Measurements from ENCODE around the gene IDH3G. TPM values are rescaled to one million over a fixed set of nuclear protein-coding genes. Genes with fewer than 3 reads are reported as not detected.
A peak's percentile ranks its signal among the peaks of the same experiment; 100 is the strongest.

IDH3G gene
- total RNA-seq, 1 donor from 2014 or later = 70.2 TPM

DNA sequence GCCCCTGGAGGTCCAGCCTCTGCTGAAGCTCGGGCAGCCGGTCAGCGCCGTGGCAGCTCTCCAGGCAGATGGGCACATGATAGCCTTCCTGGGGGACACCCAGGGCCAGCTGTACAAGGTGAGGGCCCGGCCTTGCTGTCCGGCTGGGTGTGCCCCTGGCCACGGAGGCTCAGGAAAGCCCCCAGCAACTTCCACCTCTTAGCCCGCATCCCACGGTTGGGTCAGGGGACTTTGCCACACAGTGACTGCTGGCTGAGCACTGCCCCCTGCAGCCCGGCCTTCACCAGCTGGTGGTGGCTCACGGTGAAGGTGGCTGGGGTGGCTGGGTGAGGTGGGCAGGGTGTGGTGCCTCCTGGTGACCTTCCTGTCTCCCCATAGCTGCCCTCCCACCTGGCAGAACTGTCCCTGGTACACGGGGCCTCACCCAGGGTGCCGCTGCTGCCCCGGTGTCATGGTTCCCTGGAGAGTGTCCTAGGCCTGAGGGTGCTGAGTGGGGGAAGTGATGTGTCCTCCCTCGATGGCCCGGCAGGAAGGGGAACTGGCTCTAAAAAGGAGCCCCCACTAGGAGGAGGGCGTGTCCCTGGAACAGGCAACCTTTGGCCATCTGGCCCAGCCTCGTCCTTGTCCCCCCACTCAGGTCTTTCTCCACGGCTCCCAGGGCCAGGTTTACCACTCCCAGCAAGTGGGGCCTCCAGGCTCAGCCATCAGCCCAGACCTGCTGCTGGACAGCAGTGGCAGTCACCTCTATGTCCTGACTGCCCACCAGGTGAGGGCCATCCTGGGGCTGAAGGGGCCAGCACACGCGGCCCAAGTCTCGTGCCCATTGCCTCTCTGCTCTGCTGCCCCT is 25.6 kb downstream of the IDH3G start:
- Mint-ChIP-seq H3K4me3 (no peak overlapping the region), H3K9me3 (no peaks in the 10 kb centered on the region), H3K36me3 (ENCODE audit: low read depth) (no peaks in the 10 kb centered on the region), H3K4me1 (peaks cover 6% of the 10 kb centered on the region), H3K27ac (no peak overlapping the region), H3K27me3 (no peaks in the 10 kb centered on the region)
- DNase-seq = no peak
- intact Hi-C loops (cut with micrococcal nuclease) = no loop called here

DNA sequence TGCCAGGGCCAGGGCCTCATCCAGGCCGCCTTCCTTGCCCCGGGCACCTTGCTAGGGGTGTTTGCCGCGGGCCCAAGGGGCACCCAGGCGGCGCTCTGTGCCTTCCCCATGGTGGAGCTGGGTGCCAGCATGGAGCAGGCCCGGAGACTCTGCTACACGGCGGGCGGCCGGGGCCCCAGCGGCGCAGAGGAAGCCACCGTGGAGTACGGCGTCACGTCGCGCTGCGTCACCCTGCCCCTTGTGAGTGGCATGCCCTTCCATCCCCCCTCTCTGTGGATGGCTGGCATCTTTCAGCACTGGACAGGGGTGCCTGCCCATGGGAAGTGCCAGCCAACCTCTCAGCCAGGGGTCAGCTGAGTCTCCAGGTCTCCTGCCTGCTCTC is 26.5 kb downstream of the IDH3G start:
- H3K27ac Mint-ChIP-seq = no peak overlapping the region
- no peak overlapping the region for H3K4me3 Mint-ChIP-seq

GRCh38 chrX:153766871-153767673 is 27.1 kb downstream of the IDH3G start:
- Mint-ChIP-seq H3K4me1 (peaks cover 6% of the 10 kb centered on the region), H3K27ac (peak overlapping the region; percentile 24), H3K4me3 (no peak overlapping the region), H3K36me3 (ENCODE audit: low read depth) (no peaks in the 10 kb centered on the region), H3K9me3 (no peaks in the 10 kb centered on the region), H3K27me3 (no peaks in the 10 kb centered on the region)
- intact Hi-C loops (cut with micrococcal nuclease) = no loop called here
- no peak for DNase-seq

More for the DNA sequence above, 26.5 kb downstream of the IDH3G start:
- intact Hi-C loops (cut with micrococcal nuclease) = no loop called here
- Mint-ChIP-seq H3K27me3 (no peaks in the 10 kb centered on the region), H3K9me3 (no peaks in the 10 kb centered on the region), H3K4me1 (peaks cover 6% of the 10 kb centered on the region), H3K36me3 (ENCODE audit: low read depth) (no peaks in the 10 kb centered on the region)
- DNase-seq = no peak

- no peak overlapping the region for H3K4me3 Mint-ChIP-seq
- H3K27me3 Mint-ChIP-seq = no peaks in the 10 kb centered on the region
- no peak for DNase-seq
- H3K9me3 Mint-ChIP-seq = no peaks in the 10 kb centered on the region
- intact Hi-C loops (cut with micrococcal nuclease) = no loop called here
- peaks cover 6% of the 10 kb centered on the region for H3K4me1 Mint-ChIP-seq
- no peaks in the 10 kb centered on the region for H3K36me3 Mint-ChIP-seq (ENCODE audit: low read depth)
- peak overlapping the region; percentile 22 for H3K27ac Mint-ChIP-seq
These were observed 27.9 kb downstream of the IDH3G start for GRCh38 chrX:153766098-153766817.

DNA sequence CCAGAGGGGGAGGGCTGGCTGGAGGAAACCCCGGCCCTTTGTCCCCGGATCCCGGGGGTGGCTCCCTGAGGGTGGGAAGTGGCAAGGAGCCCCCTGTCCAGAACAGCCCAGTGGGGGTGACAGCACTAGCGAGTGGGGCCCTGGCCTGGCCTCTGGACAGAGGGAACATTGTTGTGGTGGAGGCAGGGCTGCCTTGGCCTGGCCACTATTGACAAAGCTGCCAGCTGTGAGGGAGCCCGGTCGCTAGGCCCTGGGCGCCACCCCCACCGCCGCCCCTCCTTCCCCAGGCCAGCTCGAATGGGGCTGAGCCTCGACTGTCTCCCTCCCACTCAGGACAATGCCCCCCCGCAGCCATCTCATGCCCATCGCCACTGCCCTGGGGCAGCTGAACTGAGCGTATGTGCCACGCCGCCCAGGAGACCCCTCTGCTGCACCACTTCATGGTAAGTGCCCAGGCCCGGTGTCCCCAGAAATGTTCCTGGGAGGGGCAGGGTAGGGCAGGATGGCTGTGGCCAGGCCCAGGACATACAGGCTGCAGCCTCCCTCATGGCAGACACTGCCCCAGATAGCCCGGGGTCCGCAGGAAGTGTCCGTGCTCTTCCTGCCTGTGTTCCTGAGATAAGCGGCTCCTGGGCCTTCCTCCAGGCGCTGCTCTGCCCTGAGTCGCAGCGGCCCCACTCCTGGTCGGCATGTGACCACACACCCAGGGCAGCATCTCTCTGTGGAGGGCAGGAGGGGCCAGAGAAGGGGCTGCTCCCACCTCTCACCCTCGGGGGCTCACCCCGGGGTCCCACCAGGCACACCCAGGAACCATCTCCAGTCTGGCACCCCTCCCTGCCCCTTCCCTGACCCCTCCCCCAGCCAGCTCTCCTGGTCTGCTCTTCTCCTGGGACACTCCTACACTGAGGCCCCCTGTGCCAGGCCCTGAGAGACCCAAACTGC is 28.8 kb downstream of the IDH3G start:
- Mint-ChIP-seq H3K4me1 (peaks cover 6% of the 10 kb centered on the region), H3K36me3 (ENCODE audit: low read depth) (no peaks in the 10 kb centered on the region), H3K9me3 (no peaks in the 10 kb centered on the region), H3K27ac (no peak overlapping the region), H3K27me3 (no peaks in the 10 kb centered on the region), H3K4me3 (no peak overlapping the region)
- intact Hi-C loops (cut with micrococcal nuclease) = no loop called here
- no peak for DNase-seq

GRCh38 chrX:153764786-153765137 is 29.4 kb downstream of the IDH3G start:
- no peak overlapping the region for H3K4me3 Mint-ChIP-seq
- no peak overlapping the region for H3K27ac Mint-ChIP-seq
- H3K36me3 Mint-ChIP-seq (ENCODE audit: low read depth) = no peaks in the 10 kb centered on the region
- no peak for DNase-seq
- peaks cover 6% of the 10 kb centered on the region for H3K4me1 Mint-ChIP-seq
- H3K9me3 Mint-ChIP-seq = no peaks in the 10 kb centered on the region
- no peaks in the 10 kb centered on the region for H3K27me3 Mint-ChIP-seq
- intact Hi-C loops (cut with micrococcal nuclease) = loop anchor here (1.0 kb wide), 2 partner anchors 160 to 189 kb away; no protein-coding TSS in a partner anchor

DNA sequence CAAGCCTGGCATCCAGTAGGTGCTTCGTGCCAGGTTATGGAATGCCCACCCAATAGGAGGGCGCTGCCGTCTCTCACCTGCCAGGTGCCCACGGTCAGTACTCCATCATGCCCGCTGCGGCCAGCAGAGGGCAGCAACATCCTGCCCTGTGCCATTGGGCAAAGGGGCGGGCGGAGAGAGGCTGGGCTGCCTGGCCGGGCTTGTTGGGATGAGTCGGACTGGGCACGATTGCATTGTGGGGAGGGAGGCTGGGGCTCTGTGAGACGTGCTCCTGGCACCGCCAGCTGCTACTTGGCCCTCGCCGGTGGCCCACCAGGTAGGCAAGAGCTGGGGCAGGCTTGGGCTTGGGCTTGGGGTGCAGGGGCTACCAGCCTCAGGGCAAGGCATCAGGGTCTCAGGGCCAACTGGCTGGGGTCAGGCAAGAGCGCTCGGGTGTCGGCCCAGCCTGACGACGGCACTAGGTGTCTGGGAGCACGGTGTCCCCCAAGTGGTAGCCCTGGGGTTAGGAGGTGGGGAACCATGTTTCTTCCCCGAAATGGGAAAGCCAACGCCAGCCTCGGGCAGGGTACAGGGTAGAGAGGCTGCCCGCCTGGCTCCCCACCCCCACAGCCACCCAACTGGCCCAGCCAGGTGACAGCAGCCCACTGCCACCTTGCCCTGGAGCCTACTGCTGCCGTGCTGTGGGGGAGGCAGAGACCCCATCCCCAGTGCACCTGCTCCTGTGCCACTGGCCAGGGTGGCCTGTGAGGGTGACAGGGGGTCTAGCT is 30.0 kb downstream of the IDH3G start, which contains the start of gene PLXNB3:
TSS of gene PLXNB3 (plus strand) at position 261 of the 767 bp plus-strand sequence. CDS start 1,287 bp downstream, outside the sequence.
- peaks cover 6% of the 10 kb centered on the region for H3K4me1 Mint-ChIP-seq
- H3K27me3 Mint-ChIP-seq = no peaks in the 10 kb centered on the region
- no peaks in the 10 kb centered on the region for H3K36me3 Mint-ChIP-seq (ENCODE audit: low read depth)
- no peak within 1 kb of the TSS for H3K27ac Mint-ChIP-seq
- H3K9me3 Mint-ChIP-seq = no peaks in the 10 kb centered on the region
- DNase-seq = peak; percentile 92
- H3K4me3 Mint-ChIP-seq = no peak within 1 kb of the TSS
- intact Hi-C loops (cut with micrococcal nuclease) = loop anchor here (1.0 kb wide), 2 partner anchors 160 to 189 kb away; no protein-coding TSS in a partner anchor

GRCh38 chrX:153763298-153763932 is 30.8 kb downstream of the IDH3G start:
- Mint-ChIP-seq H3K4me1 (peaks cover 6% of the 10 kb centered on the region), H3K4me3 (no peak overlapping the region), H3K9me3 (no peaks in the 10 kb centered on the region), H3K27ac (no peak overlapping the region), H3K36me3 (ENCODE audit: low read depth) (no peaks in the 10 kb centered on the region), H3K27me3 (no peaks in the 10 kb centered on the region)
- intact Hi-C loops (cut with micrococcal nuclease) = no loop called here
- no peak for DNase-seq

GRCh38 chrX:153762626-153763173 is 31.5 kb downstream of the IDH3G start:
- peaks cover 6% of the 10 kb centered on the region for H3K4me1 Mint-ChIP-seq

GRCh38 chrX:153761863-153762262 is 32.3 kb downstream of the IDH3G start:
- Mint-ChIP-seq H3K27me3 (peaks cover 6% of the 10 kb centered on the region), H3K9me3 (no peaks in the 10 kb centered on the region), H3K4me1 (peaks cover 6% of the 10 kb centered on the region), H3K36me3 (ENCODE audit: low read depth) (no peaks in the 10 kb centered on the region), H3K4me3 (no peak overlapping the region), H3K27ac (no peak overlapping the region)
- intact Hi-C loops (cut with micrococcal nuclease) = no loop called here
- no peak for DNase-seq

More at GRCh38 chrX:153762626-153763173, 31.5 kb downstream of the IDH3G start:
- intact Hi-C loops (cut with micrococcal nuclease) = no loop called here
- Mint-ChIP-seq H3K36me3 (ENCODE audit: low read depth) (no peaks in the 10 kb centered on the region), H3K4me3 (no peak overlapping the region), H3K9me3 (no peaks in the 10 kb centered on the region), H3K27me3 (peaks cover 2% of the 10 kb centered on the region), H3K27ac (no peak overlapping the region)
- DNase-seq = no peak

GRCh38 chrX:153755136-153755535 is 39.0 kb downstream of the IDH3G start:
- Mint-ChIP-seq H3K27me3 (peaks cover 13% of the 10 kb centered on the region), H3K27ac (no peak overlapping the region), H3K36me3 (ENCODE audit: low read depth) (no peaks in the 10 kb centered on the region), H3K4me1 (no peaks in the 10 kb centered on the region), H3K9me3 (no peaks in the 10 kb centered on the region), H3K4me3 (no peak overlapping the region)
- intact Hi-C loops (cut with micrococcal nuclease) = no loop called here
- no peak for DNase-seq
